Stimulated activated CD4-positive, alpha-beta T cell treated with anti-CD3 and anti-CD28 coated beads, TNF-alpha, amount 100 ng/mL, for 48 hours (primary cell): Measurements from ENCODE around the gene AMN.

Source experiments
- DNase-seq, 3 donors: peaks; one replicate each; pipeline ENCODE4 v3.0.0-alpha.2; 2020; ENCODE audit warnings: low read depth in 3 of 3

The AMN gene

GRCh38 chr14:102927878-102928411 is 5.5 kb downstream of the AMN start:
- DNase-seq, result no peak

- peak; percentile 22 to 58 (median 25) for DNase-seq
Measured at GRCh38 chr14:102928412-102929240, 6.2 kb downstream of the AMN start.

GRCh38 chr14:102929241-102930137 is 7.0 kb downstream of the AMN start:
- DNase-seq, result no peak

- no peak for DNase-seq
Measured at GRCh38 chr14:102930138-102930752, 7.8 kb downstream of the AMN start.

- no peak for DNase-seq
Measured at GRCh38 chr14:102930753-102931579, 8.5 kb downstream of the AMN start.

GRCh38 chr14:102931580-102932285 is 9.3 kb downstream of the AMN start:
- no peak for DNase-seq

GRCh38 chr14:102932484-102933248 is 10.2 kb downstream of the AMN start:
- no peak for DNase-seq

- DNase-seq, result no peak
Measured at GRCh38 chr14:102933618-102934231, 11.3 kb downstream of the AMN start.

- no peak for DNase-seq
Measured at GRCh38 chr14:102935756-102936155, 13.3 kb downstream of the AMN start.

GRCh38 chr14:102937331-102938175 is 15.1 kb downstream of the AMN start:
- DNase-seq, result no peak

- DNase-seq, result no peak
Measured at GRCh38 chr14:102938191-102938590, 15.7 kb downstream of the AMN start.

GRCh38 chr14:102939329-102939728 is 16.9 kb downstream of the AMN start:
- DNase-seq, result no peak

GRCh38 chr14:102939820-102940561 is 17.5 kb downstream of the AMN start:
- DNase-seq, result no peak

GRCh38 chr14:102940729-102941362 is 18.4 kb downstream of the AMN start:
- no peak for DNase-seq

GRCh38 chr14:102941419-102942011 is 19.1 kb downstream of the AMN start:
- no peak for DNase-seq

- no peak for DNase-seq
Measured at GRCh38 chr14:102942069-102942468, 19.6 kb downstream of the AMN start.

GRCh38 chr14:102943454-102943853 is 21.0 kb downstream of the AMN start:
- no peak for DNase-seq
